PC-3 (cell line): ENCODE measurements around the gene CDH13.

Experiments used
- CTCF ChIP-seq: fragments of 300-600 bp; sonication (generic); conservative IDR thresholded peaks from 2 replicates; pipeline ENCODE4 v1.5.1; 2017; ENCODE audit warnings: antibody characterized with exemption, low read depth, mild to moderate bottlenecking, low read length
- EZH2 ChIP-seq: fragments of 300-600 bp; sonication (generic); IDR thresholded peaks from one replicate; pipeline ENCODE4 v1.6.1; 2017; ENCODE audit warnings: antibody characterized with exemption, mild to moderate bottlenecking, low read length; ENCODE audit not compliant: unreplicated experiment
- EZH2phosphoT487 ChIP-seq: fragments of 300-600 bp; sonication (generic); IDR thresholded peaks from 2 replicates; pipeline ENCODE4 v1.6.1; 2018; ENCODE audit warnings: mild to moderate bottlenecking, antibody characterized with exemption, low read length, borderline replicate concordance

GRCh38 chr16:83666449-83666848, 1039.7 kb downstream of the CDH13 start:
- TF ChIP-seq CTCF (no peak), EZH2phosphoT487 (no peak), EZH2 (no peak)
